ENCODE data around the gene NELFB. TPM values are rescaled to one million over a fixed set of nuclear protein-coding genes. Genes with fewer than 3 reads are reported as not detected.
"Not testable (repeated sequence)": the region's sequence is repeated elsewhere in the genome, so short reads cannot be mapped to it uniquely, and the experiment has no call there.

The NELFB gene
- total RNA-seq, 1 experiment from 2014 or later: 17.8 TPM

- H3K9me2 ChIP-seq (replicated peaks; ENCODE audit: insufficient read depth, low read length): no peaks in the 10 kb centered on the region
- H3K9ac ChIP-seq (ENCODE audit: low read length): peak overlapping the region; percentile 95
- H3K4me2 ChIP-seq (ENCODE audit: low read depth, low read length, poor library complexity, severe bottlenecking): peak overlapping the region; percentile 75
- peaks cover 50% of the 10 kb centered on the region for H3K4me1 ChIP-seq (ENCODE audit: low read length)
- H3K9me3 ChIP-seq (ENCODE audit: low read length): no peaks in the 10 kb centered on the region
- H3K36me3 ChIP-seq (ENCODE audit: insufficient read depth, low read length): peaks cover 16% of the 10 kb centered on the region
- peak; percentile 69 for DNase-seq
- H3K4me3 ChIP-seq (ENCODE audit: low read length): peak overlapping the region; percentile 99
- peak overlapping the region; percentile 54 for H3K27ac ChIP-seq (ENCODE audit: low read length)
- no peak overlapping the region for H2AFZ ChIP-seq (ENCODE audit: low read length)
- peaks cover 14% of the 10 kb centered on the region; the same call in 1 of the 2 replicates for H4K20me1 ChIP-seq (ENCODE audit: insufficient read depth, low read depth, low read length)
- peaks cover 19% of the 10 kb centered on the region for H3K79me2 ChIP-seq (ENCODE audit: low read length)
- no peaks in the 10 kb centered on the region for H3K27me3 ChIP-seq (ENCODE audit: low read length)
Observed at GRCh38 chr9:137255448-137256114, 454 bp downstream of the NELFB start.

GRCh38 chr9:137256362-137256761, 1.2 kb downstream of the NELFB start:
- no peaks in the 10 kb centered on the region for H3K9me2 ChIP-seq (replicated peaks; ENCODE audit: insufficient read depth, low read length)
- no peak overlapping the region for H3K27ac ChIP-seq (ENCODE audit: low read length)
- peaks cover 19% of the 10 kb centered on the region for H3K79me2 ChIP-seq (ENCODE audit: low read length)
- H3K4me3 ChIP-seq (ENCODE audit: low read length): peak overlapping the region; percentile 99
- H4K20me1 ChIP-seq (ENCODE audit: insufficient read depth, low read depth, low read length): peaks cover 14% of the 10 kb centered on the region; the same call in 1 of the 2 replicates
- H2AFZ ChIP-seq (ENCODE audit: low read length): no peak overlapping the region
- peaks cover 50% of the 10 kb centered on the region for H3K4me1 ChIP-seq (ENCODE audit: low read length)
- H3K36me3 ChIP-seq (ENCODE audit: insufficient read depth, low read length): peaks cover 16% of the 10 kb centered on the region
- no peaks in the 10 kb centered on the region for H3K9me3 ChIP-seq (ENCODE audit: low read length)
- peak overlapping the region; percentile 95 for H3K9ac ChIP-seq (ENCODE audit: low read length)
- H3K27me3 ChIP-seq (ENCODE audit: low read length): no peaks in the 10 kb centered on the region
- DNase-seq: no peak
- H3K4me2 ChIP-seq (ENCODE audit: low read depth, low read length, poor library complexity, severe bottlenecking): peak overlapping the region; percentile 75

GRCh38 chr9:137256856-137257255, 1.7 kb downstream of the NELFB start:
- no peak for DNase-seq
- H3K4me2 ChIP-seq (ENCODE audit: low read depth, low read length, poor library complexity, severe bottlenecking): peak overlapping the region; percentile 75
- H2AFZ ChIP-seq (ENCODE audit: low read length): no peak overlapping the region
- peak overlapping the region; percentile 95; the same call in 1 of the 2 replicates for H3K9ac ChIP-seq (ENCODE audit: low read length)
- H4K20me1 ChIP-seq (ENCODE audit: insufficient read depth, low read depth, low read length): peaks cover 14% of the 10 kb centered on the region; the same call in 1 of the 2 replicates
- H3K36me3 ChIP-seq (ENCODE audit: insufficient read depth, low read length): peaks cover 16% of the 10 kb centered on the region
- no peaks in the 10 kb centered on the region for H3K9me2 ChIP-seq (replicated peaks; ENCODE audit: insufficient read depth, low read length)
- H3K9me3 ChIP-seq (ENCODE audit: low read length): no peaks in the 10 kb centered on the region
- H3K4me1 ChIP-seq (ENCODE audit: low read length): peaks cover 50% of the 10 kb centered on the region
- no peaks in the 10 kb centered on the region for H3K27me3 ChIP-seq (ENCODE audit: low read length)
- H3K79me2 ChIP-seq (ENCODE audit: low read length): peaks cover 19% of the 10 kb centered on the region
- peak overlapping the region; percentile 99 for H3K4me3 ChIP-seq (ENCODE audit: low read length)
- H3K27ac ChIP-seq (ENCODE audit: low read length): no peak overlapping the region

GRCh38 chr9:137262173-137262908, 7.2 kb downstream of the NELFB start:
- H3K9me3 ChIP-seq (ENCODE audit: low read length); H2AFZ ChIP-seq (ENCODE audit: low read length); DNase-seq; H3K9me2 ChIP-seq (replicated peaks; ENCODE audit: insufficient read depth, low read length); H3K27me3 ChIP-seq (ENCODE audit: low read length); H3K79me2 ChIP-seq (ENCODE audit: low read length); H3K4me2 ChIP-seq (ENCODE audit: low read depth, low read length, poor library complexity, severe bottlenecking); H4K20me1 ChIP-seq (ENCODE audit: insufficient read depth, low read depth, low read length); H3K27ac ChIP-seq (ENCODE audit: low read length); H3K9ac ChIP-seq (ENCODE audit: low read length); H3K4me3 ChIP-seq (ENCODE audit: low read length): not testable (repeated sequence)
- peaks cover 10% of the 10 kb centered on the region for H3K36me3 ChIP-seq (ENCODE audit: insufficient read depth, low read length)
- peaks cover 15% of the 10 kb centered on the region for H3K4me1 ChIP-seq (ENCODE audit: low read length)

DNA sequence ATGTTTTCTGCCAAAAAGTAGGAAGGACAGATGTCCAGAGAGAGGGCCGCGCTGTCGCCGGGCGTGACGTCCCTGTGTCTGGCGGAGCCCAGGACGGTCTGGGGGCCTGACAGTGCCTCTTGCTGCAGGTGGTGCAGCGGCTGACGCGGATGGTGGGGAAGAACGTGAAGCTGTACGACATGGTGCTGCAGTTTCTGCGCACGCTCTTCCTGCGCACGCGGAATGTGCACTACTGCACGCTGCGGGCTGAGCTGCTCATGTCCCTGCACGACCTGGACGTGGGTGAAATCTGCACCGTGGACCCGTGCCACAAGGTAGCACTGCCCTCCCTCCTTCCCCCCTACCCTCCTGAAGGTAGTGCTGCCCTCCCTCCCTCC, 7.8 kb downstream of the NELFB start:
- Histone ChIP-seq H3K4me3 (ENCODE audit: low read length) (no peak overlapping the region), H3K9ac (ENCODE audit: low read length) (no peak overlapping the region)

DNA sequence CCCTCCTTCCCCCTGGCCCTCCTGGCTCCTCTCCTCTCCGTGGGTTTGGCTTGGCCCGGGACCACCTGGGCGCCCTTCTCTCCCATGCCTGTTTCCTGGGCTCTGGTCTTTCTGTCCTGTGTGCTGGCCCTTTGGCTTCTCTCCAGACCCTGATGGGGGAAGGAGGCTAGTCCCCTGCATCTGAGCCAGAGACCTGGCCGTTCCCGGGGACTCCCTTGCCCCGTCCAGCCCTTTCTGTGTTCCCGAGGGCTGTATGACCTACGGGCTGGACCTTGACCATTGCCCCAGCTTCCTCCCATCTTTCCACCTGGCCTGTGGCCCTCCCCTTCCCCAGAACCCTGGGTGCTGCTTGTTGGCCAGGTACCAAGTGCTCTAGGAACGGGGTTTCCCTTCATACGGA, 8.4 kb downstream of the NELFB start:
- no peaks in the 10 kb centered on the region for H3K9me3 ChIP-seq (ENCODE audit: low read length)
- H3K9me2 ChIP-seq (replicated peaks; ENCODE audit: insufficient read depth, low read length): no peaks in the 10 kb centered on the region
- no peaks in the 10 kb centered on the region for H4K20me1 ChIP-seq (ENCODE audit: insufficient read depth, low read depth, low read length)
- H3K79me2 ChIP-seq (ENCODE audit: low read length): no peaks in the 10 kb centered on the region
- no peak overlapping the region for H2AFZ ChIP-seq (ENCODE audit: low read length)
- H3K36me3 ChIP-seq (ENCODE audit: insufficient read depth, low read length): peaks cover 10% of the 10 kb centered on the region
- DNase-seq: no peak
- H3K4me1 ChIP-seq (ENCODE audit: low read length): peaks cover 20% of the 10 kb centered on the region
- no peaks in the 10 kb centered on the region for H3K27me3 ChIP-seq (ENCODE audit: low read length)
- H3K9ac ChIP-seq (ENCODE audit: low read length): no peak overlapping the region
- H3K4me2 ChIP-seq (ENCODE audit: low read depth, low read length, poor library complexity, severe bottlenecking): no peak overlapping the region
- H3K27ac ChIP-seq (ENCODE audit: low read length): no peak overlapping the region
- no peak overlapping the region for H3K4me3 ChIP-seq (ENCODE audit: low read length)

More for the DNA sequence above, 7.8 kb downstream of the NELFB start:
- Histone ChIP-seq H3K9me2 (replicated peaks; ENCODE audit: insufficient read depth, low read length) (no peaks in the 10 kb centered on the region), H4K20me1 (ENCODE audit: insufficient read depth, low read depth, low read length) (no peaks in the 10 kb centered on the region), H2AFZ (ENCODE audit: low read length) (no peak overlapping the region), H3K27ac (ENCODE audit: low read length) (no peak overlapping the region), H3K4me1 (ENCODE audit: low read length) (peaks cover 18% of the 10 kb centered on the region), H3K4me2 (ENCODE audit: low read depth, low read length, poor library complexity, severe bottlenecking) (no peak overlapping the region), H3K36me3 (ENCODE audit: insufficient read depth, low read length) (peaks cover 10% of the 10 kb centered on the region), H3K27me3 (ENCODE audit: low read length) (no peaks in the 10 kb centered on the region), H3K79me2 (ENCODE audit: low read length) (no peaks in the 10 kb centered on the region), H3K9me3 (ENCODE audit: low read length) (no peaks in the 10 kb centered on the region)
- no peak for DNase-seq

- Histone ChIP-seq H3K27ac (ENCODE audit: low read length) (no peak overlapping the region), H3K4me1 (ENCODE audit: low read length) (peaks cover 26% of the 10 kb centered on the region), H3K9me3 (ENCODE audit: low read length) (no peaks in the 10 kb centered on the region), H3K79me2 (ENCODE audit: low read length) (no peaks in the 10 kb centered on the region), H3K9me2 (replicated peaks; ENCODE audit: insufficient read depth, low read length) (no peaks in the 10 kb centered on the region), H3K27me3 (ENCODE audit: low read length) (no peaks in the 10 kb centered on the region), H3K4me3 (ENCODE audit: low read length) (no peak overlapping the region), H3K9ac (ENCODE audit: low read length) (no peak overlapping the region), H3K4me2 (ENCODE audit: low read depth, low read length, poor library complexity, severe bottlenecking) (no peak overlapping the region), H2AFZ (ENCODE audit: low read length) (no peak overlapping the region), H4K20me1 (ENCODE audit: insufficient read depth, low read depth, low read length) (no peaks in the 10 kb centered on the region), H3K36me3 (ENCODE audit: insufficient read depth, low read length) (peaks cover 5% of the 10 kb centered on the region)
- no peak for DNase-seq
Observed at GRCh38 chr9:137264067-137264466, 8.9 kb downstream of the NELFB start.

DNA sequence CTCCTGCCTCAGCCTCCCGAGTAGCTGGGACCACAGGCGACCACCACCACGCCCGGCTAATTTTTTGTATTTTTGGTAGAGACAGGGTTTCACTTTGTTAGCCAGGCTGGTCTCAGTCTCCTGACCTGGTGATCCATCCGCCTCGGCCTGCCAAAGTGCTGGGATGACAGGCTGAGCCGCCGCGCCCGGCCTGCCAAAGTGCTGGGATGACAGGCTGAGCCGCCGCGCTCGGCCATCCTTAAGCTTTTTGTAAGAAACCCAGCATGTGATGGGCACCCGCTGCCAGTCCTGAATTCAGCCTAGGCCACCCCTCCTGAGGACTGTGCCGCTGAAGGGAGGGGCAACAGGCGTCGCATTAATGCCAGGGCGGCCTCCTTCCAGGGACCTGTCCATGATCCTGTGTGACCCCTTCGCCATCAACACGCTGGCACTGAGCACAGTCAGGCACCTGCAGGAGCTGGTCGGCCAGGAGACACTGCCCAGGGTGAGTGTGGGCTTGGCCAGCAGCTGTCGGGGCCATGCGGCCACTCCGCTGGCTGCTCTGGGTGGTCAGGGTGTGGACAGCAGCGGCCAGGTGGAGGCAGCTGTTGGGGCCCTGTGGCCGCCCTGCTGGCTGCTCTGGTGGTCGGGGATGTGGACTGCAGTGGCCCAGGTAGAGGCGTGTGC, 10.5 kb downstream of the NELFB start:
- 0 out of 2 replicates have a peak, but pooled peaks cover 2% of the 10 kb centered on the region for H3K79me2 ChIP-seq (ENCODE audit: low read length)
- H3K9me2 ChIP-seq (replicated peaks; ENCODE audit: insufficient read depth, low read length): no peaks in the 10 kb centered on the region
- no peak overlapping the region for H3K9ac ChIP-seq (ENCODE audit: low read length)
- peaks cover 8% of the 10 kb centered on the region; the same call in 1 of the 2 replicates for H3K36me3 ChIP-seq (ENCODE audit: insufficient read depth, low read length)
- no peak overlapping the region for H3K4me3 ChIP-seq (ENCODE audit: low read length)
- DNase-seq: no peak
- H3K4me1 ChIP-seq (ENCODE audit: low read length): peaks cover 36% of the 10 kb centered on the region
- H3K9me3 ChIP-seq (ENCODE audit: low read length): no peaks in the 10 kb centered on the region
- no peak overlapping the region for H3K27ac ChIP-seq (ENCODE audit: low read length)
- no peaks in the 10 kb centered on the region for H4K20me1 ChIP-seq (ENCODE audit: insufficient read depth, low read depth, low read length)
- no peaks in the 10 kb centered on the region for H3K27me3 ChIP-seq (ENCODE audit: low read length)
- no peak overlapping the region for H3K4me2 ChIP-seq (ENCODE audit: low read depth, low read length, poor library complexity, severe bottlenecking)
- H2AFZ ChIP-seq (ENCODE audit: low read length): no peak overlapping the region

All from Karpas-422 (cell line).